ENCODE measurements around the gene FRMPD3.
"Not testable (repeated sequence)": the region's sequence is repeated elsewhere in the genome, so short reads cannot be mapped to it uniquely, and the experiment has no call there.

Gene FRMPD3

DNA sequence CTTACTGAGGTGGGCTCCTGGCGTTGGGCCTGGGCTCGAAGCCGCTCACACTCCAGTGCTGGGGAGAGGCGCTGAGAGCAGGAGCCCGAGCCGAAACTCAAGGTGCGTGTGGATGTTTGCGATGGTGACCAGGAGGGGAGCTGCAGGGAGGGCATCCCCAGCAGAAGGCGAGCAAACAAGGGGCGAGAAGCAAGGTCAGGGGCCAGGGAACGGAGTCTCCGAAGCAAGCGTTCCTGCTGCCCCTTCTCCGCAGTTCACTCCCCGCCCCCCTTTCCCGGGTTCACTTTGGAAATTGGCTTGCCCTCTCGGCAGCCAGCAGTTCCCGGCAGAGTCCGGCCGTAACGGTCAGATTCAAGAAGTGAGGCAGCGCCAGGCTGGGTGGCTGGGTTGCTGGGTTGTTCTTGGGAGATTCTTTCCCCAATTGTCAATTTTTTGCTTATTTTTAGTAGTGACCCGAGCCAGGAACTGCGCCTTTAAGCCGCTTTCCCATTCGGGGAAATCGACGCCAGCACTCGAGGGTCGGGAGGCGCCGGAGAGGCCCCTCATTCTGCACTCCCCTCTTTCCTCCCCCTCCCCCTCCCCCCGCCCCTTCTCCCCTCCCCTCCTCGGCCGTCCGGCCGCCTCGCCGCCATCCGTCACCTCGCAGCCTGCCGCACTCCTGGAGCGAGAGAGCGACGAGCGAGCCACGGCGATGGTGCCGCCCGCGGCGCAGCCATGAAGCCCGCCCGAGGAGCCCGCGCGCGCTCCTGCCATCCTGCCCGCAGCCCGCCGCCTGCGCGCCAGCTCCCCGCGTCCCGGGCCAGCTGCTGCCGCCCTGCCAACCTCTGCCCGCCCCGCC is at the start of gene FRMPD3:
TSS of gene FRMPD3 (plus strand) at position 655 of the 838 bp plus-strand sequence. CDS start 76,937 bp downstream, outside the sequence.
- DNase-seq, result no peak

DNA sequence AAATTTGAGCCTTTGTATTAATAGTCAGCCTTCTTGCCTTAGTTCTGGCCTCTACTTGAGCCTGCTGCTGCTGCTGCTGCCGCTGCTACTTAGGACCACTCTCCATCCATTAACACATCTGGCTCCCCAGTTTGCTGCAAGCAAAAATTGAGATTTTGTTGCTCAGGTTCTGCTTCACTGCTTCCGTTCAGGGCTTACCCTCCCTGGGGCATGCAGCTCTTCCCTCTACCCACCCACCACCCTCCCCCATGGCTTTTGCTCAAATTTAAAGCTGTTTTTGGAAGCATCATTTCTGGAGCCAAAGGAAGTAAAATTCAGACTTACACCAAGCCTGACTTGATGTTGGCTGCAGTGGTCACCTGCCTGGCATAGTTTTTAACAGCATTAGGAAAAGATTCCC is 28.9 kb upstream of the FRMPD3 start:
- DNase-seq, result no peak

DNA sequence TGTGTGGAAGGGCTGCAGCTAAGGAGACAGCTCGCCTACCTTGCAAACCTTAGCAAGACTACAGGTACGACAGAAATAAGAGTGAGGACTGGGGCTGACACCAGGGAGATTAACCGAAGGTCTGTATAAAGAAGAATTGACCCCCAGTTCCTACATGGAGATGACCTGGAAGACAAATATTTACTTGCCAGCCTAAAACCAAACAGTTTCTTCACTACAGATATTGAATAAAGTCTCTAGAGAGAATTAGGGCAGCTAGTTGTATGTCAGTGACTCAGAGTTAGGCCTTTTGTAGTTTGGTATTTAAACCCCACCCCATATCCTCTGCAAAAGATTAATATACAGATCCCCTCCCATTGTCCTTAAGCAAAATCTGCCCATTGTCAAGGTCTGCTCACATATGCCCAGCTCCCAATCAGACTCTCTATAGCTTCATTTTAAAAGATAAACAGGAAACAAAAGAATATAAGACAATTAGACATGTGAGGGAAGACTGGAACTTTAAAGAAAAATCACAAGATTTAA is 28.1 kb upstream of the FRMPD3 start:
- DNase-seq, result no peak

DNA sequence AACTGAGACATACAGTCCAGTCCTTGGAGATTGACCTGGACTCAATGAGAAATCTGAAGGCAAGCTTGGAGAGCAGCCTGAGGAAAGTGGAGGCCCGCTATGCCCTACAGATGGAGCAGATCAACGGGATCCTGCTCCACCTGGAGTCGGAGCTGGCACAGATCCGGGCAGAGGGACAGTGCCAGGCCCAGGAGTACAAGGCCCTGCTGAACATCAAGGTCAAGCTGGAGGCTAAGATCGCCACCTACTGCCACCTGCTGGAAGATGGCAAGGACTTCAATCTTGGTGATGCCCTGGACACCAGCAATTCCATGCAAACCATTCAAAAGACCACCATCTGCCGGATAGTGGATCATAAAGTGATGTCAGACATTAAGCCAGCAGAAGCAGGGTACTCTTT is 20.4 kb upstream of the FRMPD3 start:
- DNase-seq, result no peak

DNA sequence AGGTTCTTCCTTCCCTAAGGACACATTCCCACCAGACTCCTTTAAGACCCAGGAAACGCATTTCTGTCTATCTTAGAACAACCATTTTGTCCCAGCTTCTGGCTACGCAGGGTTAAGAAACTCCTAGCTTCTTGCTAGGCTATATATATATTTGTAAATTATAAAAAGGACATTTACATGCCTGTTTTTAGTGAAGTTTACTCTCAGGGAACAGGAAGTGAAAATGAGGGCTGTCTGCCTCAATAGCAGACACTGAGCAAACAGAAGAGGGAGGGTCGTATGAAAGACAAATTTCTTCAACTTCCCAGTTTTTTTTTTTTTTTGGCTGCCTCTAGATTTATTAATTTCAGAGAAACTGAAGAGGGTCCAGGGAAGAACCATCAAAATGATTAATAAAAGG is 9.3 kb upstream of the FRMPD3 start:
- no peak for DNase-seq

DNA sequence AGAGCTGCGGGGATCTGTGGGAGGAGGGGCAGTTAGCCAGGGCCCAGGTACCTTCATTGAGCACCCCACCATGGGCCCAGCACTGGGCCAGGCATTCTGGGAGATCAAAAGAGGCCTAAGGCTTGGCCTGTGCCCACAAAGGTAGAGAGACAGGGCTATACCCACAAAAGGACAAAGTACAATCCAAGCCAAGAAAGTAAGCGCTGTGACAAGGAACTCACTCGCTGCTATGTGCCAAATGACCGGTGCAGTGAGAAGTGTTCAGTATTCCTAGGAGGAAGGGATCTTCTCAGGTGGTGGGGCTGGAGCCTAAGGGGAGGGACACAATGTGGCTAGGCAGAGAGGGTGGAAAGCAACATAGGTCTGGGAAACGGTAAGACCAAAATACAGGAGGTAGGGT is 8.8 kb upstream of the FRMPD3 start:
- DNase-seq, result no peak

DNA sequence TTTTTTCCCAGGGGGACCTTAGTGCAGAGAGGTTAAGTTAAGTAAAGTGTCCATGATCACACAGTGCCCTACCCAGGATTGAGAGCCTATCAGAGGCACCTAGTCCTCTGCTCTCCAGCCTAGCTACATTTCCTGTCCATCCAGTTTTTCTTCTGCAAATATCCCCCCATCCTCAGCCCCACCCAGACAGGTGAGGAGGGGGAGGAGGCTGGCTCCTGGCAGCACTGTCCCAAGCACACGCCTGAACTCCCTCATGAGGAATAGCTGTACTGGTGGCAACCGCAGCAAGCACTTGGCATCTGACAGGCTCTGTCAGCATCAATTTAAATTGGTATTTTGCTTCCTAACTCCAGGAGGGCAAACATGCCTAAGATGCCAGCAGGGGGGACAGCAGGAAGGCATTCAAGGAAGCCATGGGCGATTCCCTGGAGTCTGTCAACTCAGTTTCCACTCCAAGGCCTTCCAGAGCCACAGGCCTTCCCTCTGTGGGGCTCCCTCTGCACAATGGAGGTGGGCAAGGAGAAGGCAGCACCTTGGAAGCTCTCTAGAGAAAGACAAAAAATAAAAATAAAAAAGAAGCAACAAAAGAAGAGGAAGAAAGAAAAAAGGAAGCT is 6.4 kb upstream of the FRMPD3 start:
- peak; percentile 83 for DNase-seq

DNA sequence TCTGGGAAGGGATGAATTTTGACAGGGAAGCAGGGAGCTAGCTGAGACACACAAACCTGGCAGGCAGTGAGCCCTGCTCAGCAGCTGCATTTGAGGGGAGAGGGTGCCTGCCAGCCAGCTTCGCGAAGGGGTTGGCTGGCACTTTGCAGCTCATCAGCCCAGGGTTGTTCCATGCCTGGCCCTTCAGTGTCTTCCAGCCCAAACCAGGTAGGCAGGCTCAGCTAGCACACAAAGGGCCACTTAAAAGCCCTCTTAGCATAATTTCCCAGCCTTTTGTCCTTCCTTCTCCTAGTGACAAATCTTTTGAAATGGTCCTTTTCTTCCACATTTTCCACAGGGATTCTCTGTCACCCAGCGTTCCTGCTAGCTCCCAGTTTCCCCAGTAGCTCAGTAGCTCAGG is 4.3 kb upstream of the FRMPD3 start:
- no peak for DNase-seq

DNA sequence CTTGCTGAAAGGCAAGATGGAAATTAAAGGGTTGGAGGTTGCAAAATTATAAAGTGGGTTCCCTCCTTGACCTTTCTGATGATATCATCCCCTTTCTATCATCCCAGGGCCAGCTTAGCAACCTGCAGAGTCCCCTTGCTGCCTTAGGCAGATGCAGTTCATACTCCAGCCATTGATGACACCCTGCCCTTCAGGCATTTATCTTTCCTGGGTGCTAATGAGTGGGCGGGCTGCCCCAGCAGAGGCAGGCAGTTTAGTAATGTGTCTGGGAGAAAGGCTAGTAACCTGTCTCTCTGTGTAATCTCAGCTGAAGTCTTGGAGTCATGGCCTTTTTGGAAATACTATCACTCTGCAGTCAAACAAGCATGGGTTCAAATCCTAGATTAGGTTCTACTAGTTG is 3.8 kb upstream of the FRMPD3 start:
- no peak for DNase-seq

DNA sequence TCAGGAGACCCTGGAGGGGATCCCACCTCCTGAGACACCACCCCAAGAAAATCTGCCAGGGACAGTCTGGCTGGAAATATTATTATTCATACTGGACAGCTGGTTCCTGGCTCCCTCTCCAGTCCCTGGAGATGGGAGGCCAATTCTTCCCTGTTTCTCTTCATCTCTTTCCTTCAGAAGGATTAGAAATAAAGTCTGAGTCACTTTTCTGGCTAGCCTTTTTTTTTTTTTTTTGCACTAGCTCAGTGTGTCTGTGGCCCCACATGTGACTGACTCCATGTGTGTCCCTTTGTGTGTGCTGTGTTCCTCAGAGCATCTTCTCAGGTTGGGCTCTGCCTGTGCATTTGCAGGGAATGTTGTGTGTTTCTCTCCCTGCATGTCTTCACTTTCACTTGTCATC is 1.8 kb upstream of the FRMPD3 start:
- DNase-seq, result no peak

DNA sequence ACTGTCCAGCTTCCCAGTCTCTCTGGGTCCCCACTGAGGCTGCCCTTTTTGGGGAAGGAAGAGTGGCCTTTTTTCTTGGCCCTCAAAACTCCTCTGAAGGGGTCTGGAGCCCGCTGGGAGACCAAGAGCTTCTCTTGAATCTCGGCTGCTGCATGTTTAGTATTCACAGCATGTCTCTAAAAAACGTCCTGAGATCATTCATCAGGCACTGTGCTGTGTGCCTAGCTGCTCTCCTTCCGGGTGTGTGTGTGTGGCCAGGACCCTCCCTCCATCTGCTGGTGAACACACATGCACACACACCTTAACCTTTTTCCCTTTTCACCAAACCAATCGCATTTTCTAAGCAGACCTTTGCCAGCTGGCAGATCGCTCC is 841 bp upstream of the FRMPD3 start:
- DNase-seq, result no peak

DNA sequence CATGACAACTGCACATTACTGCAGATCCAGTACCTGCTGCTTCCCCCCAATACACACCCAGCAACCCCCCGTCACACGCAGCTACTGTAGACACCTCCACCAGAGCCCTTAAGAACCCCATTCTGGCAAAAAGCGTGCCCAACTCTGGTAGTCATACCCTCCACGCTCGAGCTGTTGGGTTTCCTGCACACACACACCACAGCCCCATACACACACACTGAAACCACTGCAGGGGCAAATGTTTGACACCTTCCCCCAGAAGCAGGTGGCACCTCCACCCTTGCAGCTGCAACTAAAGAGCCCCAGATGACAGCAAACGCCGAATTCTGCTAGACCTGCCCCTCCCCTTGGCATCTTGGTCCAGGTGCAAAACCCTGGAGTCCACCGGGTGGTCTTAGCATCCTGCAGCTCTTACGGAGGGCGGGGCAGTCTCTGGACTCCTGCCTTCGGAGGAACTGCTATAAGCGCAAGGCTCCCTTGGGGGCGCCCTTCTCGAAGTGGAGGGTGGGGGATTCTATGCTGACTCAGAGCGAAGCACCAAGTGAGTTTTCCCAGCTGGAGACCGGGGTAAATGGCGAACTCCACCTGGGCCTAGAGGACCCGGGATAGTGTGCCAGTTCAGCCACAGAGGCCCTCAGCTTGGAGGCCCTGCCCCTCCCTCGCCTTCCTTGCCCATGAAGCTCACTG is 1.5 kb downstream of the FRMPD3 start:
- peak; percentile 27 for DNase-seq

DNA sequence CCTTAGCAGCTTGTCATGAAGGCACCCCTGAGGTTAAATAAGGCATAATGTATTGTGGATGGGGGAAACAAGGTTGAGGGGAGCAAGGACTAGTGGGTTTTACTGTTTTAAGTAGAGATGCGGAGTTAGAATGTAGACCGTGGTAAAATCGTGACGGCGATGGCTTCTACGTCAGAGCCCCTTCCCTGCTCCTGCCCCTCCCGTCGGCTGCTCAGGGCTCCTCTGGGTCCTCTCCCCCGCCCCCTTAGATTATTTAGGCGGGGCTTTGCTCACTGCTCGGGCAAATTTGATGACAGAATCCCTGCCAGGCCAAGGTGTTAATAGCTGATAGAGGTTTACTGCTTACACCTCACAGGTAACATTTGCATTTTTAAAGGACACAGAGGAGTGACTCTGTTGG is 2.3 kb downstream of the FRMPD3 start:
- peak; percentile 67 for DNase-seq

DNA sequence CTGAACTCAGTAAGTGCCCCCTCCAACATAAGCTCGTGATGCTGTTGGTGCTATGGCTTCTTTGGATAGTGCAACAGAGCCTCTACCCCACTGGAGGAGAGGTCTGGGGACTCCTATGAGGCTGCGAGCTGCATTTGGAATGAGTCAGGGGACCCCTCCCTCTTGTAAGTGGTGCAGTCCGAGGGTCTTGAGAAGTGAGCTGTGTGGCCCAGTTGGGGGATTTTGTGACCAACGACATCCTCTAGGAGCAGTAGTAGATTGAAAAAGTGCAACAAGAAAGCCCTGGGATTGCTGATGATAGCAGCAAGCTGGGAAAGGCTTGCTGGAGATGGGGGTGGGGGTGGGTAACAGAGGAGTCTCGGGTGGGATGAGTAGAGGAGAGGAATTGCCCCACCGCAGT is 3.1 kb downstream of the FRMPD3 start:
- DNase-seq, result no peak

DNA sequence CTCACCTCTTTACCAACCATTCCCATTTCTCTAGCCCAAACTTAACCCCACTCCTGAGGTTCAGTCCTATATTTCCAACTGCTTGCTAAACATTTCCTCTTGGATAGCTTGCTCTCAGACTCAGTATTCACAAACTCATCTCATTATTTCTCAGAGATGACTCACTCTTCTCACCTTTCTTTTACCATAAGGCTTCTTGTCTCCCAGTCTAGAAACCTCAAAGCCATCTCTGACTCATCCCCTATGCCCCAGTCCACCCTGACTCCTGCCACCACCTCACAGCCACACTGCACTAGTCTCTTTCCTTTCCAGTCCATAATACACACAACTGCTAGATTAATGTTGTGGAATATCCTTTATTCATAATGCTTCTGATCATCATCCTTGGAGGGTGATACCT is 4.8 kb downstream of the FRMPD3 start:
- DNase-seq, result no peak

DNA sequence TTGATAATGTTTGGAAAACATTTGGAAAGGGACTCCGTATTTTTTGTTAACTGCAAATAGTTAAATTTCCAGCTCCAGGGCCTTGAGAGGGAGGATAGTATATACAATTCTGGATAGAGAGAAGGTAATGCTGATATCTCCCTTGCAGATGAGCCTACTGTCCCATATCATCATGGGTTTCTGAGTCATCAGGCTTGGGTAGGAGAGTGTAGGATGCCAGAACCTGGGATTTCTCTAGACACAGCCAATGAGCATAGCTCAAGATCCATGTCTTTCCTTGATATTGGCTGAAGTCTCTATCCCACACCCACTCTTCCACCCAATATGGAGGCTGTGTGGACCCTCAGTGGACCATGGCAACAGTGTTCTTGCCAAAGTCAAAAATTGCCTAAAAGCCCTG is 7.8 kb downstream of the FRMPD3 start:
- DNase-seq, result no peak

DNA sequence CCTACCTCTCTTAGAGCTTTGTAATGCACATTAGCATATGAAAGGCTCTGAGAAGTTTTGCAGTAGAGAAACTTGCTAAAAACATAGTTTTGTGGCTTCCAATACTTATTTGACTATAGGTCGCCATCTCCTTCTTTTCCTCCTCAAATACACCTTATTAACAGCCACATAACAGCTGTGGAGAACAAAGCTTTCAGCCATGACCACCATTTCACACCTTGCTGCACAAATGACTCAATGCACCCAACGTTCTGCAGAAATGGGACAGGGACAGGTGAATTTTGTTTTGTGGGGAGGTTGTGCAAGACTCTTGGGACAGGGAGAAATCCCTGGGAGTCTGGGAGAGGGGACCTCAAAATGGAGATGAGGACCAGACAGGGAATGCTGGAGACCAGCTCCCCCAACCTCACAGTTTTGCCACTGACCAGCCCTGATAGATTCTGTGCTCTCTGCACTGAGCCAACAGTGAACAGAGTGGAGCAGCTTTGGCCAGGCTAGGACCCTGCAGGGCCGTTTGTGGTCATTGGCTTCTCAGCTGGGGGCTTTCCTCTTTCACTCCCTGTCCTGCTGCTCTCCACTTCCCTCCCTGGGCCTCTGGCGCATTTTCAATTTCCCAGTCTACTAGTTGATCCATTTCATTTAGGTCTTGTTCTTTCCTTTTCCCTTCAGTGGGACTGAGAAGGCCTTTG is 16.6 kb downstream of the FRMPD3 start:
- no peak for DNase-seq

DNA sequence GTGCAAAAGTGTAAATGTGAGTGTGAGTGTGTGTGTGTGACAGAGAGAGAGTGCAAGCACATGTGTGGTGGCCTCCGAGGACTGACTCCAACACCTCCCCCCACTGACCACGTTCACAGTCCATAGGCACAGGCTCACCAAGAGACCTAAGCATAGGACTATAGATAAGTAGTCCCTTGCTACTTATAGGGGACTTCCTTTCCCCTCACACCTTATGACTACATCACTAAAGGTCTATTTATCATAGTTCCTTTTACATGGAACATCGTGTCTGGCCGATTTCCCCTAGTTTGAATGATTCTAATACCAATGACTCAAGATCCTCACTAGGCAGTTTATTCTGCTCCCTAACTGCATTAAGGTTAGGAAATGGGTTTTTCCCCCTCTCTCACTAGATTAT is 17.8 kb downstream of the FRMPD3 start:
- DNase-seq, result no peak

DNA sequence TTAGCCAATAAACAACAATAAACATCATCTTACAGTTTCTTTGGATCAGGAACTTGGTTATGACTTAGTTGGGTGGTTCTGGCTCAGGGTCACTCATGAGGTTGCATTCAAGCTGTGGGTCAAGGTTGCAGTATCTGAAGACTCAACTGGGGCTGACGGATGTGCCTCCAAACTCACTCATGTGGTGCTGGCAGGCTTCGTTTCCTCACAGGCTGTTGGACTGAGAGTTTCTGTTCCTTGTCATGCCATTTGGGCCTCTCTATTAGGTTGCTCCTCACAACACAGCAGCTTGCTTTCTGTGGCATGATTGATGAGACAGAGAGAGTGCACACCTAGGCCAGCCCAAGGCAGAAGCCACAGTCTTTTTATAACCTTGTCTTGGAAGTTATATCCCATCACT is 20.7 kb downstream of the FRMPD3 start:
- DNase-seq, result no peak

DNA sequence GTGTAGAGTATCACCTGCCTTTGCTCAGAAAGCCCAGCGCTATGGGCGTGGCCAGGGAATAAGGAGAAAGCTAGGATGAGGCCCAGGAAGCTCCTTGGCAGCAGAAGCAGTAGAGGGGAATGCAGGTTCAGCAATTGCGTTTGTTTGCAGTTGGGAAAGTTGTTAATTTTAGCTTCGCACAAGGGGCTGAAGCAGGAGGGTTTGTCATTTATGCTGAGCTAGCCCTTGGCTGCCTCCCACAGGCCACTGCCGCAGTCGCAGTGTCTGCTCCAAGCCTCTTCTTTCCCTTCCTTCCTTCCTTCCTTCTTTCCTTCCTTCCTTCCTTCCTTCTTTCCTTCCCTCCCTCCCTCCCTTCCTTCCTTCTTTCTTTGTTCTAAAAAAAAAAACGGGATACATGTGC is 21.5 kb downstream of the FRMPD3 start:
- DNase-seq, result no peak

DNA sequence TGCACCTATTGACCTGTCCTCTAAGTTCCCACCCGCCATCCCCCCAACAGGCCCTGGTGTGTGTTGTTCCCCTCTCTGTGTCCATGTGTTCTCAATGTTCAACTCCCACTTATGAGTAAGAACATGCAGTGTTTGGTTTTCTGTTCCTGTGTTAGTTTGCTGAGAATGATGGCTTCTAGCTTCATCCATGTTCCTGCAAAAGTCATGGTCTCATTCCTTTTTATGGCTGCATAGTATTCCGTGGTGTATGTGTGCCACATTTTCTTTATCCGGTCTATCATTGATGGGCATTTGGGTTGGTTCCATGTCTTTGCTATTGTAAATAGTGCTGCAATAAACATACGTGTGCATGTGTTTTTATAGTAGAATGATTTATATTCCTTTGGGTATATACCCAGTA is 22.0 kb downstream of the FRMPD3 start:
- DNase-seq, result not testable (repeated sequence)

DNA sequence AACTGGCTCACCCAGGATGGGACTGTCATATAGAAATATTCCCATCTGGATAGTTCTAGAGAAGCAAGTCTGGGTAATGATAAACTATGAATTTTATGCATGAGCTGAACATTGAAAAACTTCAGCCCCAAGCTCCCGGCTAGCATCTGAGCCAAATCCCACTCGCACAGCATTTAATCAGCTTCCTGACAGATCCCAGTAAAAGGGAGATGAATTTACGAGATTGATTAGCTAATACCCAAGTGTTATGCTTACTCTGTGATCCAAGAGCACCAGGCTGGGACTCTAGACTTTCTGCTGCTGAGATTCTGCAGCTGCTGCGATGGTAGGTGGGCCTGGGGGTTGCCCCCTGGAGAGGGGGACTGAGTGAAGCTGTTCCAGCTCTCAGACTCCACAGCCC is 28.0 kb downstream of the FRMPD3 start:
- no peak for DNase-seq

DNA sequence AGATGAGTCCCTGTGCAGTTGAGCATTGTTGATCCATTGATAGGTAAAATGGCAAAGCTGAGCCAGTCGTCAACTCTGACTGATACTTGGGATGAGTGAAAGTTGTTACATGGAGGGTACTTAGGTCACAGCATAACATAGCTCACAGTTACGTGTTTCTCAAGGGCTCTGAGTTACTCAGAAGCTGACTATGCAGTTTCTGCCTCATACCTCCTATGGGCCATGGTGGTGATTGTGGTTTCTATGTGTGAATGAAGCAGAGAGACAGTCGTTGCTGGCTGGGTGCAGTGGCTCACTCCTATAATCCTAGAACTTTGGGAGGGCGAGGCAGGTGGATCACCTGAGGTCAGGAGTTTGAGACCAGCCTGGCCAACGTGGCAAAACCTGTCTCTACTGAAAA is 30.8 kb downstream of the FRMPD3 start:
- no peak for DNase-seq

Data from NCI-H510A treated with DMSO at 0.1 percent for 48 hours (cell line).